Immature natural killer cell (primary cell): ENCODE results near the gene DNMT1. TPM values are rescaled to one million over a fixed set of nuclear protein-coding genes. Genes with fewer than 3 reads are reported as not detected.

ENCODE experiments used
- DNase-seq, 3 donors: peaks; one replicate each; pipeline ENCODE4 v3.0.0; 2022; ENCODE audit warnings: mixed read lengths in 1 of 3
- H3K27ac Mint-ChIP-seq, 6 donors: one replicate each; pipeline ENCODE4 v1.8.0; 2020; ENCODE audit warnings: mixed read lengths in 6 of 6, mild to moderate bottlenecking in 5 of 6, inconsistent platforms in 4 of 6, moderate library complexity in 3 of 6
- H3K27me3 Mint-ChIP-seq, 3 donors: one replicate each; pipeline ENCODE4 v1.8.0; 2020 to 2021; ENCODE audit warnings: low read depth in 3 of 3, mild to moderate bottlenecking in 3 of 3, mixed read lengths in 3 of 3, moderate library complexity in 3 of 3, inconsistent platforms in 1 of 3
- H3K36me3 Mint-ChIP-seq, 3 donors: one replicate each; pipeline ENCODE4 v1.8.0; 2020; ENCODE audit warnings: mixed read lengths in 3 of 3, inconsistent platforms in 2 of 3, mild to moderate bottlenecking in 2 of 3
- H3K4me1 Mint-ChIP-seq, 2 donors: one replicate each; pipeline ENCODE4 v1.8.0; 2020; ENCODE audit warnings: inconsistent platforms in 2 of 2, mild to moderate bottlenecking in 2 of 2, mixed read lengths in 2 of 2, moderate library complexity in 1 of 2
- H3K4me3 Mint-ChIP-seq, 5 donors: one replicate each; pipeline ENCODE4 v1.8.0; 2020; ENCODE audit warnings: mild to moderate bottlenecking in 5 of 5, mixed read lengths in 5 of 5, inconsistent platforms in 3 of 5, moderate library complexity in 3 of 5
- H3K9me3 Mint-ChIP-seq, 6 donors: one replicate each; pipeline ENCODE4 v1.8.0; 2020; ENCODE audit warnings: mild to moderate bottlenecking in 6 of 6, mixed read lengths in 6 of 6, inconsistent platforms in 4 of 6, moderate library complexity in 3 of 6
- polyA plus RNA-seq, 3 donors: library from polyadenylated mRNA; unstranded; fragments of 300-500 nt; fragmentation: Illumina TruSeq; gene quantifications; one replicate each; pipeline ENCODE4 v1.2.3, GENCODE V29; 2021

The DNMT1 gene
- polyA plus RNA-seq, 3 donors from 2014 or later: 21.8 to 162 (median 43.3) TPM

GRCh38 chr19:10095948-10096614 lies 98.7 kb downstream of the DNMT1 start:
- DNase-seq: peak; percentile 90 to 94 (median 94)
- Mint-ChIP-seq H3K36me3 (peaks cover 12 to 17% (median 12%) of the 10 kb centered on the region in 3 donors), H3K9me3 (no peaks in the 10 kb centered on the region), H3K27me3 (peaks cover 13 to 14% (median 14%) of the 10 kb centered on the region in 3 donors), H3K4me3 (peak overlapping the region; percentile 30 to 74 (median 55)), H3K4me1 (peaks cover 42 to 45% of the 10 kb centered on the region in 2 donors), H3K27ac (peak overlapping the region in 5 of 6 donors; percentile 34 to 82 (median 65))

GRCh38 chr19:10095622-10095947 lies 99.2 kb downstream of the DNMT1 start:
- H3K4me1 Mint-ChIP-seq: peaks cover 37 to 41% of the 10 kb centered on the region in 2 donors

GRCh38 chr19:10093295-10094186 lies 101.2 kb downstream of the DNMT1 start:
- peaks cover 12 to 20% (median 17%) of the 10 kb centered on the region in 3 donors for H3K36me3 Mint-ChIP-seq
- peak overlapping the region; percentile 36 to 71 (median 62) for H3K27ac Mint-ChIP-seq
- no peaks in the 10 kb centered on the region for H3K9me3 Mint-ChIP-seq
- DNase-seq: no peak
- peaks cover 18 to 23% of the 10 kb centered on the region in 2 donors for H3K4me1 Mint-ChIP-seq
- H3K4me3 Mint-ChIP-seq: no peak overlapping the region
- H3K27me3 Mint-ChIP-seq: peaks cover 2 to 7% (median 6%) of the 10 kb centered on the region in 3 donors

More at GRCh38 chr19:10095622-10095947, 99.2 kb downstream of the DNMT1 start:
- H3K36me3 Mint-ChIP-seq: peaks cover 12 to 17% (median 12%) of the 10 kb centered on the region in 3 donors
- peak overlapping the region; percentile 2 to 74 (median 47) for H3K4me3 Mint-ChIP-seq
- H3K27me3 Mint-ChIP-seq: peaks cover 13% of the 10 kb centered on the region in 3 donors
- DNase-seq: no peak
- H3K27ac Mint-ChIP-seq: peak overlapping the region in 5 of 6 donors; percentile 34 to 82 (median 65)
- H3K9me3 Mint-ChIP-seq: no peaks in the 10 kb centered on the region

GRCh38 chr19:10092648-10093294 lies 102.0 kb downstream of the DNMT1 start:
- Mint-ChIP-seq H3K27ac (peak overlapping the region in 4 of 6 donors; percentile 18 to 65 (median 57)), H3K27me3 (peaks cover 2 to 5% (median 3%) of the 10 kb centered on the region in 3 donors), H3K9me3 (no peaks in the 10 kb centered on the region), H3K36me3 (peaks cover 12 to 20% (median 17%) of the 10 kb centered on the region in 3 donors), H3K4me1 (peaks cover 13 to 18% of the 10 kb centered on the region in 2 donors), H3K4me3 (no peak overlapping the region)
- DNase-seq: no peak

GRCh38 chr19:10091895-10092641 lies 102.7 kb downstream of the DNMT1 start:
- peaks cover 2 to 5% (median 3%) of the 10 kb centered on the region in 3 donors for H3K27me3 Mint-ChIP-seq
- no peaks in the 10 kb centered on the region for H3K9me3 Mint-ChIP-seq
- H3K4me1 Mint-ChIP-seq: peaks cover 20 to 22% of the 10 kb centered on the region in 2 donors
- H3K27ac Mint-ChIP-seq: peak overlapping the region in 4 of 6 donors; percentile 8 to 60 (median 20)
- H3K36me3 Mint-ChIP-seq: peaks cover 12 to 20% (median 17%) of the 10 kb centered on the region in 3 donors
- no peak for DNase-seq
- H3K4me3 Mint-ChIP-seq: no peak overlapping the region

GRCh38 chr19:10091370-10091687 lies 103.4 kb downstream of the DNMT1 start:
- peak overlapping the region in 1 of 6 donors; percentile 13 for H3K27ac Mint-ChIP-seq
- H3K4me1 Mint-ChIP-seq: peaks cover 19 to 21% of the 10 kb centered on the region in 2 donors

GRCh38 chr19:10089801-10090375 lies 104.9 kb downstream of the DNMT1 start:
- DNase-seq: no peak
- Mint-ChIP-seq H3K4me3 (no peak overlapping the region), H3K27me3 (peaks cover 0 to 3% (median 2%) of the 10 kb centered on the region in 3 donors), H3K4me1 (peaks cover 15 to 19% of the 10 kb centered on the region in 2 donors), H3K27ac (peak overlapping the region in 2 of 6 donors; percentile 46 to 86), H3K9me3 (no peaks in the 10 kb centered on the region), H3K36me3 (peaks cover 12 to 20% (median 17%) of the 10 kb centered on the region in 3 donors)

More at GRCh38 chr19:10091370-10091687, 103.4 kb downstream of the DNMT1 start:
- Mint-ChIP-seq H3K9me3 (no peaks in the 10 kb centered on the region), H3K27me3 (peaks cover 2 to 5% (median 3%) of the 10 kb centered on the region in 3 donors), H3K4me3 (no peak overlapping the region), H3K36me3 (peaks cover 12 to 20% (median 17%) of the 10 kb centered on the region in 3 donors)
- no peak for DNase-seq

GRCh38 chr19:10088949-10089554 lies 105.7 kb downstream of the DNMT1 start:
- peak overlapping the region in 1 of 5 donors; percentile 24 for H3K4me3 Mint-ChIP-seq
- no peak for DNase-seq
- peaks cover 0 to 2% (median 0%) of the 10 kb centered on the region in 3 donors for H3K27me3 Mint-ChIP-seq
- H3K4me1 Mint-ChIP-seq: peaks cover 15 to 19% of the 10 kb centered on the region in 2 donors
- H3K36me3 Mint-ChIP-seq: peaks cover 12 to 20% (median 15%) of the 10 kb centered on the region in 3 donors
- peak overlapping the region in 1 of 6 donors; percentile 46 for H3K27ac Mint-ChIP-seq
- H3K9me3 Mint-ChIP-seq: no peaks in the 10 kb centered on the region

GRCh38 chr19:10087296-10088061 lies 107.3 kb downstream of the DNMT1 start:
- Mint-ChIP-seq H3K9me3 (no peaks in the 10 kb centered on the region), H3K36me3 (peaks cover 4 to 13% (median 6%) of the 10 kb centered on the region in 3 donors), H3K4me1 (peaks cover 9 to 18% of the 10 kb centered on the region in 2 donors), H3K27ac (peak overlapping the region; percentile 44 to 85 (median 76)), H3K27me3 (peaks cover 0 to 2% (median 0%) of the 10 kb centered on the region in 3 donors), H3K4me3 (peak overlapping the region; percentile 79 to 91 (median 88))
- no peak for DNase-seq

GRCh38 chr19:10086591-10087192 lies 108.1 kb downstream of the DNMT1 start:
- H3K27me3 Mint-ChIP-seq: peaks cover 0 to 2% (median 2%) of the 10 kb centered on the region in 3 donors
- no peaks in the 10 kb centered on the region for H3K9me3 Mint-ChIP-seq
- peak overlapping the region; percentile 44 to 89 (median 78) for H3K27ac Mint-ChIP-seq
- peak in 1 of 3 donors; percentile 20 for DNase-seq
- H3K4me3 Mint-ChIP-seq: peak overlapping the region; percentile 79 to 91 (median 88)
- peaks cover under 1 to 9% (median 2%) of the 10 kb centered on the region in 3 donors for H3K36me3 Mint-ChIP-seq
- peaks cover 9 to 15% of the 10 kb centered on the region in 2 donors for H3K4me1 Mint-ChIP-seq
